ENCODE data around the gene CDR2L.
"Not testable (repeated sequence)": the region's sequence is repeated elsewhere in the genome, so short reads cannot be mapped to it uniquely, and the experiment has no call there.

Gene CDR2L

DNA sequence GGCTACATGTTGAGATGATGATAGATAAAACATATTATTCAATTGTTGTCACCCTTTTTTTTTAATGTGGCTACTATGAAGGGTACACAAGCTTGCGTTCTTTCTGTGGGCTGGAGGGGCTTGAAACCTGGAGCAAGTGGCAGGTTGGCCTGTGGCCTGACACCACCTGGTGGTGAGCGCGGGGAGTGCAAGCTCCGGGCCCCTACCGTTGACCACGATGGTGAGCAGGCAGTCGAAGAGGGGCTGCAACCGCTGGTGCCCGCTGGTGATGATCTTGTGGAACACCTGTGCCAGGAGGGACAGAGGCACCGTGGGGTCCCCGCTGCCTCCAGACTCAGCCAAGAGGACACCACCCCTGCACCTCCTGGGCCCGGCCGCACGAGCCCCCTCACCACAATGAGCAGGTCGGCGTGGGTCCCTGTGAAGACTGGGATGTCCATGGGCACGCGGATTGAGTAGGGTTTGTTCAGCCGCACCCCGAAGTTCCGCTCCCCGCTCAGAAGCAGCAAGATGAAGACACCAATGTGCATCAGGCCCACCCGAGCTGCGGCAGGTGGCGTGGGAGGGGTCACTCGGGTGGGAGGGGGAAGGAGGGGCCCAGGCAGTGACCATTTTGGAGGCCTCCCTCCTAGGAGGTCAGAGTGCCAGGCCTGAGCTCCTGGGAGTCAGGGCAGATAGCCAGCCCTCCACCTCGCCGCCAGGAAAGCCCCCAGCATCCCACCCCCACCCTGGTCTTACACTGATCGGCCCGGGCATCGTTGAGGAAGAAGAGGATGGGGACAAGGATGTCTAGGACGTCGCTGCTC is 29.3 kb upstream of the CDR2L start:
- FAIRE-seq, result peak; percentile 85

DNA sequence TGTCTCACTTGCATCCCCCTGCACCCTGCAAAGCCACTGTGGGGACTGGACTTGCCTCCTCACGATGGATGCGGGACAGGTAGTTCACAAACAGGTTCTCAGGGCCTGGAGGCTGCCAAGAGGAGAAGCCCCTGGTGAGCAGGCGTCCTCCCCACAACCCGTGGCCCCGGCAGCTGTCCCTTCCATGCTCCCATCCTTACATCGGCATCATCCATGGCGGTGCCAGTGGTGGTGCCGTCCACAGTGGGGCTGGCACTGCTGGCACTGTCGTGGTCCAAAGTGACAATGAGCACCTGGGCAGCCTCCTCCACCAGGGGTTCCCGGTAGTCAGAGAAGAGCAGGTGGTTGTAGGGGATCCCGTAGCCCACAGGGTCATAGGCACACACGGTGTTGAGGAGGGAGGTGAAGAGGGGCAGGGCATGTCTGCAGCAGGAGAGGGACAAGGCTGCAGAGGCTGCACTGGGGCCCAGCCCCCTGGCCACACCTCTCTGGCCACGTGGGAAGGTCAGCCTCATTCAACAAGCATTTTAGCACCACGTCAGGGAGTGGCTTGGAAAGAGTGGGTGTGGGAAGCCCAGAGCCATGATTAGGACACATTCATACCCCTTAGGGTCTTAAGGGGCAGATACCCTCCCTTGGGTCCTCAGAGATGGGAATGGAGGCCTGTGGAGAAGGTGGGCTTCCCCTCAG is 27.5 kb upstream of the CDR2L start:
- DNase-seq (ENCODE audit: insufficient read length, low spot score) (no peak), FAIRE-seq (no peak)

More for the DNA sequence above, 29.3 kb upstream of the CDR2L start:
- DNase-seq (ENCODE audit: insufficient read length, low spot score), result peak; percentile 92

DNA sequence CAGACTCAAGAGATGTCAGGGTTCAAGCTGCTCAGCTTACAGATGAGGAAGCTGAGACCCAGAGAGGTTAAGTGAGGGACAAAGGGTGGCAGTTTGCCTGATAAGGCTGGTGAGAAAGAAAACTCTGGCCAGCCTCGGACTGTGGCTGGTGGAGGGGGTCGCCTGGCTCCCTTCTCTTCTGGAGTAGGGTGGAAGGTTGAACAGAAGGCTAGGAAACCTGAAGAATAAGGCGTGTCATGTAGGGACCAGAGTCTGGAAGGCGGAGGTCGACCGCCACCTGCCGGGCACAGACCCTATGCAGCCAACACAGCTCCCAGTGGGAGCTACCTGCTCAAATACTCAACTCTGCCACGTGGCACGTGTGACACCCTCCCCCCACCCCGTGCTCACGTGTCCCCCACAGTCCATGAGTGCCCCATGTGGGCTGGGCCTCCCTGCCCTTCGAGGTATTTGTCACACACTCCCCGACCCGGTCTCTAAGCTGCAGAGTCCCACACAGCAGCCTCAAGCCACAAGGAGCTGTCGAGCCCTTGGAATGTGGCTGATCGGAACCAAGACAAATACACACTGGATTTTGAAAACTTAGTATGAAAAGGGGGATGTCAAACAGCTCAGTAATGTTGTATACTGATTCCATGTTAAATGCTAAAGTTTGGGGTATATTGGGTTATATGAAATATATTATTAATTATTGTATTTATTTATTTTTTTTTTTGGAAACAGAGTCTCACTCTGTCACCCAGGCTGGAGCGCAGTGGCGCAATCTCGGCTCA is 26.7 kb upstream of the CDR2L start:
- peak; percentile 67 for DNase-seq (ENCODE audit: insufficient read length, low spot score)
- peak; percentile 93 for FAIRE-seq

DNA sequence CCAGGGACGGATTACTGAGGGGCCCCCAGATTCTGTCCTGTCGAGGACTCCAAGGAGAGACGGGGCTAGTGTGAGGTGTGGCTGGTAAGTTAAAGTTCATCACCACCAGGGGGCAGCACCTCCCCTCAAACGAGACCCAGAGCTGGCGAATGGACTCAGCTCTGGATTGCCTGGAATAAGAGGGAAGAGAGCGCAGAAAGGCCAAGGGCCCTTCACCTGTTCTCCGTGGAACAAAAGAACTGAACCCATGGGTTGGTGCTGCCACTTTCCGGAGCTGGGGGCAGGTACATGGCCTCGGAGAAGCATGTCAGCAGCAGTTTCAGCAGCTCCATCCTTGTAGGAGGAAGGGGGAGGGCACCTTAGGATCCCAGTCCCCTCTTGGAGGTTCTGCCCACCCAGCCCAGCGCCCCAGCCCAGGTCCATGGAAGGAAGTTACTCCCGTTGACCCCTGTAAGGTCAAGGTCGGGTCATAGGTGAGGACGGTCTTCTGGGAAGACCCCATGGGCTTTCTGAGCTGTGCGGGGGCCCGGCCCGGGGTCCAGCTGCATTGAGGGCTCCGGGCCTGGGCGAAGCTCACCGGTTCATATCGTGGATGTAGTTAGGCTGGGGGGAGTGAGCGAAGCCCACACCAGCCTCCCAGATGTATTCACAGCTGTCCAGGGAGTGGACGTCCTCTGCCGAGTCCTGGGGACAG is 25.6 kb upstream of the CDR2L start:
- peak; percentile 78 for FAIRE-seq
- DNase-seq (ENCODE audit: insufficient read length, low spot score), result peak; percentile 98

DNA sequence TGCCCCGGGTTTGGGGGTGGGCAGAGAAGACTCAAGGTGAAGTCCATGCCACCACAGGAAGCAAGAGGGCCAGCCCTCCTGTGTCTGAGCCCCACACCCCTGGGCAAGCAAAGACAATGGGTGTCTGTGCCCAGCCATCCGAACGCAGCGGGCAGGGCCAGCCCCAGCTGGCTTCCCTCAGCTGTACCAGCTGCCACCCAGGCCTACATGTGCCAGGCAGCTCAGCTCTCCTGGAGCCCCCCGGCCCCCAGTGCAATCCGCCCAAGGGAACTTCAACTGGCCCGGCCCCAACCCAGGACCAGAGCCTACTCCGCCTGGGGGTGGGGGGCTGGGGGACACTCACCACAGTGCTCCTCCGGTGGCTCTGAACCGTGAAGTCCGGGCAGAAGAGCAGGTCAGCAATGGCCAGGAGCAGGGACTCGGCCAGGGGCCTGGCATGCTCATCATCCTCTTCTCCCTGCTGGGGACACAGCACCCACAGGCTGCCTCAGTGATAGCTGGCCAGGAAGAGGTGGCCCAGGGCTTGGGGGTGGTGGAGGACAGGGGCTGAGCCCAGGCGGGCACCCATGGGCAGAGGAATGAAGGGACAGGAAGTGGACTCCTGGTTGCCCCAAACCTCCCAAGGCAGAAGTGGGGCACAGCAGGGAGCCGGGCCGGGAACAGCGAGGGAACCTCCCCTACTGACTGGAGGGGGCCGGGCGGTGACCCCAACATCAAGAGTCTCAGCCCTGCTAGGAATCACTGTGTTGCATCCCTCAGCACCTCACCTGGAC is 24.6 kb upstream of the CDR2L start:
- DNase-seq (ENCODE audit: insufficient read length, low spot score), result no peak
- no peak for FAIRE-seq

DNA sequence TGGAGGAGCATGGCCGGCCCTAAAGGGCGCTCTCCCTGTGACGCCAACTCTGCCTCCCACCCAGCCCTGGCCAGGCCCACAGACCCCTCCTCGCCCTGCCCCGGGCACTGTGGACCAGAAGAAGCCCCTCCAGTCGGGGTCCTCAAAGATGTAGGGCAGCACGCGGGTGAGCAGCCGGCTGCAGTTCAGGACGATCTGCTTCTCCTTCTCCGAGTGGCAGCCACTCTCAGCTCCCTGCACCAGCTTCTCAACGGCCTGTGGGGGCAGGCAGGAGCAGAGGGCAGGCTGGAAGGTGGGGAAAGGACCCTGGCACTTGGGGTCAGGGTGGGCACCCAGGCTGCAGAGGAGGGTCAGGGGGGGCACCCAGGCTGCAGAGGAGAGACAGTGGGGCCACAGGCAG is 23.8 kb upstream of the CDR2L start:
- FAIRE-seq (no peak), DNase-seq (ENCODE audit: insufficient read length, low spot score) (no peak)

DNA sequence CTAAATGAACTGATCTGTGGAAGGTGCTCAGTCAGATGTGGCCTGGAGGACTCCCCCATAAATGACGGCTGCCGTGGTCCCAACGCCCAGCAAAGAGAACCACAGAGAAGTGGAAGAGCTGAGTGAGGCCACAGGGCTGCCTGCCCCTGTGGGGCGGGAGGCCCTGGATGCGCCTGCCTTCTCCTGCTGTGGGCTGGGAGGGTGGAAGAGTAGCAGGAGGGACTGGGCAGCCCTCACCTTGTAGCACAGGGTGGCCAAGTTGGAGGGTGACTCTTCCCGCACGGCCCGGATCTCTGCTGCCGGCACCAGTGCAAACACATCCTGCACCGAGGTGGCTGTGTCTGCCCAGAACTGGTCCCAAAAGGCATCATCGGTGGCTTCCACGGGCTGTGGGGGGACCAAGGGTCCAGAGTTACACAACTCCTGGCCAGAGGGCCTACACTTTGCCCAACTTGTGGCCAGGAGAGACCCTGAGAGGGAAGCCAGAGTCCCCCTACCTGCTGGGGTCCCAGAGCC is 23.1 kb upstream of the CDR2L start:
- FAIRE-seq (no peak), DNase-seq (ENCODE audit: insufficient read length, low spot score) (no peak)

DNA sequence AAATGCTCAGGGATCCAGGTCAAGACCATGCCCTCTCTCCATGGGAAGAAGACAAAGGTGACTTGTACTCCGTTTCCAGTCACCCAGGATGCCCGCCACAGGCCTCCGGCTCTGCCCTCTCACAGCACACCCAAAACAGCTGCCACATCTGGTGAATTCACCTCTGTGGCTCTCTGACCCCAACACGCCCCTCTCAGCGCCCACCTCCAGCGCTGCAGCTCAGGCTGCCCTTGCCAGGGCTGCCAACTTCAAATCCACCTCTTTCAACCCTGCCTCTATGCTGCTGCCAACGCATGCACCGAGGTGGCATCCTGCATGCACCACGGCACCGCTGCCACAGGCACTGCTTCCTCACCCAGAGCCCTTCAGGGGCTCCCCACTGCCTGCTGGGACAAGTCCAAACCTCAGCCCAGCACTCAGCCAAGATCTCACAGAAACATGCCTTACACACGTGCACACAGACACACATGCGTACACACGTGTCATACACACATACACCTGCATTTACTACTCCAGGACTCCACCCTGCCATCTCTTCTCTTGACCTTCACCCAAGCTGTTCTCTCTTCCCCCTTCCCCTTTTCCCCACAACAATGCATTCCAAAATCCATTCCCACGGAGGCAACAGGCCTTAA is 22.3 kb upstream of the CDR2L start:
- peak; percentile 57 for FAIRE-seq
- no peak for DNase-seq (ENCODE audit: insufficient read length, low spot score)

DNA sequence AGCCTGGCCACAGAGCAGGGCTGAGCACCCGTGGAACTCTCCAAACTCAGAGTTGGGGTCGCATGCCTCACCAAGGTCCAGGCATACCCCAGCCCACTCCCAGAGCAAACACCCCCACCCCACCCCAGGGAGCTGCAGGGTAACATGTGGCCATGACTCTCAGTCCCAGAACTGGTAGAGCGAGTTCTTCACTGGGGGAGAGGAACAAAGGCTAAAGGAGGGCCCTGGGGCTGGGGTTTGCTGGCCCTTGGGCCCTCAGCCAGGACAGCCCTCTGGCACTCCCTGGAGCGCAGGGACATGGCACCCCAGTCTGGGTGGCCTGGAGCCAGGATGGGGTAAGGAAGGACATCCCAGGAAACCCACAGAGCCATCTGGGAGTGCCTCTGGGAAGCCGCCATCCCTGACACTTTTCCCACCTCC is 19.1 kb upstream of the CDR2L start:
- DNase-seq (ENCODE audit: insufficient read length, low spot score) (no peak), FAIRE-seq (peak; percentile 38)

DNA sequence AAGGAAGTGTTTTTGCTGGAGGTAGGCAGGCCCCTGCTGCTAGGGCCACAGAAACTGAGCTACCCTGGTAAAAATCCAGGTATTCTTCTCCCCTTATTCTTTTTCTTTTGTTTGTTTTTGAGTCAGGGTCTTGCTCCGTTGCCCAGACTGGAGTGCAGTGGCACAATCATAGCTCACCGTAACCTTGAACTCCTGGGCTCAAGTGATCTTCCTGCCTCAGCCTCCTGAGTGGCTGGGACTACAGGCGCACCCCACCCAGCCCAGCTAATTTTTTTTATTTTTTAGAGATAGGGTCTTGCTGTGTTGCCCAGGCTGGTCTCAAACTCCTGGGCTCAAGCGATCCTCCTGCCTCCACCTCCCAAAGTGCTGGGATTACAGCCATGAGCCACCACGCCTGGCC is 17.9 kb upstream of the CDR2L start:
- not testable (repeated sequence) for DNase-seq (ENCODE audit: insufficient read length, low spot score); FAIRE-seq

DNA sequence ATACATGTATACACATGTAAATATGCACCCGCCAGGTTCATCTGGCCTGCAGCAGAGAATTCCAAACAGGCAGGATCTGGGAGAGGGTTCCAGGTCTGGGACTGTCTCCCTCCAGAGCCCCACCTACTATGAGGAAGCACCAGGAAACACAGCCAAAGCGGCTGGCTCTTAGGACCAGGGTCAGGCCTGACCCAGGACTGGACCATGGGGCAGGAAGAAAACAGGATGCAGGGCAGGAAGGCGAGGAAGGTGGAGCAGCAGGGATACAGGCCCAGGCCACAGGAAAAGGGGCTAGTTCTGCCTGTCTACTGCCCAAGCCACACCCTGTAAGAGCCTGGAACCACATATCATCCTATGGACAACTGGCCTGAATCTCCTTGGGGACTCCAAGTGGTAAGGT is 17.0 kb upstream of the CDR2L start:
- FAIRE-seq (no peak), DNase-seq (ENCODE audit: insufficient read length, low spot score) (no peak)

DNA sequence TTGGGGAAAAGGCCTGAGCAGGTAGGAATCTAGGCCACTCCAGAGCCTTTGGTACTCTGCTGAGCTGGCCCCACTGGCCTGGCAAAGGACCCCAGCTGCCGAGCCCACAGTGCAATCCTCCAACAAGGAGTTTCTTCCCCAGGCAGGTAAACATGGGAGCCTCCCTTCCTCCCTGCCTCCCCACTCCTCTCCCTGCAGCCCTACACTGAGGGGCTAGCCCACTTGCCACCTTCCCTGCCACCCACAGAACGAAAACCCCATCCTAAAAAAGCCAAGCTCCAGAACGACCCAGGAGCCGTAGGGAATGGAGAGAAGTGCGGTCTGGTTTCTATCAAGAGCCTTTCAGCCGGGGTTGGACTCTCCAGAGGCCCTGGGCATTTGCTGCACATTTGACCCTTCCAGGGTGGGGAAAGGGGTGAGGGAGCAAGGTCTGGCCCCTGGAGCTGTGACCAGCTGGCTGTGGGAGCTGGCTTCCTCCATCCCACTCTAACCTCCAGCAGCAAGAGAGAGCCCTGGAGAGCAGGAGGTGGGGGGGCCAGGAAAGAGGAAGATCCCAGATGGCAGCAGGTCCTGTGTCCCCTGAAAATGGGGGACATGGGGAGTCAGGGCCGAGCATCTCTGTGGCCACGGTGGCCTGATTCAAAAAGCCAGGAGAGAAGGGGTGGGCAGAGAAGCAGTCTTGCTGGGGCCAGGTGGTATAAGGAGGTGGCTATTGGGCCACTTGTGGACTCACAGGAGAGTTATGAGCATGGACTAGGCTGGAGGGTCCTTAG is 16.2 kb upstream of the CDR2L start:
- DNase-seq (ENCODE audit: insufficient read length, low spot score) (no peak), FAIRE-seq (peak; percentile 59)

DNA sequence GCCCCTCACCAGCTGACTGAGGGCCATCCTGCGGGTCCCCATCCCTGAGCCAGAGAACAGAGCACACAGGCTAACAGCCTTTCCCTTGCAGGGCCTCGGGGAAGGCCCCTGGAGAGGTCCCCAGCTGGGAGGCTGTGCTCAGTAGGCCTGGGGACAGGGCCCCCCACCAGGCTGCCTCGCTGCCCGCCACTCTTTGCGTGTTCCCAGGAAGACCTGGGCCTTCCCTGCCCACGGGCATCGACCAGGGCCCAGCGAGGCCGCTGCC is 15.7 kb upstream of the CDR2L start:
- FAIRE-seq, result no peak
- DNase-seq (ENCODE audit: insufficient read length, low spot score), result no peak

DNA sequence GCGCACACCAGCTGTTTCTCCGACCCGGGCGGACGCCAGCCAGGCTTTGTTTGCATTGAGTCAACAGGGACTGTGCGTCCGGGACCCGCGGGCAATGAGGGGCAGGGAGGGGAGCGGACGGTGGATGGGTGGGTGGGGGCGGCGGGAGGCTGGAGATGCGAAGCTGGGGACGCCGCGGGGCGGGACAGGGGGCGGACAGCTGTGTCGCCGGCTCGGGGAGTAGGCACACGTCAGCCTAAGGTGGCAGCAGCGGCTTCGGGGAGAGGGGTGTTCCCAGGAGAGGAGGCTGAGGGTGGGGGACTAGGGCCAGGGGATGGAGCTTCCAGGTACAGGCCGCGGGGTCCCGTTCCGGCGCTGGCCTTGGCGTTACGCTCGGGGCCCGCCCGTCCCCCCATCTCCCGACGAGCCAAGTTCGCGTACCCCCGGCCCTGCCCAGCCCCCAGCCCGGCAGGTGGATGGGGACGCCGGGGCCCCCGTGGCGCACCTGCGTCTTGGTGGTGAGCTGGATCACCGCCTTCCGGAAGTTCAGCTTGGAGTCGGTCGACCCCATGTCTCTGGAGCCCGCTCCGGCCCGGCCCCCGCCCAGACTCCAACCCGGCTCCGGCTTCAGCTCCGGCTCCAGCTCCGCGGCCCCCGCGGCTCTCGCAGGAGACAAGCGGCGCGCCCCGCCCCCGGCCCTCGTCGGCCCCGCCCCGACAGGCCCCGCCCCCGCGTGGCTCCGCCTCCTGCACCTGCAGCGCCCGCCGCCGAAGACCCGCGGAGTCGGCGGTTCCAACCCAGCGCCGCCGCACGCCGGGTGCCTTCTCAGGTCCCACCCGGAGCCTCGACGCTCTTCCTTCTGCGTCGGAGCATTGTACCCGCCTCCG is 15.1 kb upstream of the CDR2L start, which contains the start of gene HID1:
HID1 (minus strand) TSS at position 653 of the 866 bp plus-strand sequence; CDS start at position 550, 103 bp downstream.
- FAIRE-seq (peak; percentile 87), DNase-seq (ENCODE audit: insufficient read length, low spot score) (peak; percentile 73)

DNA sequence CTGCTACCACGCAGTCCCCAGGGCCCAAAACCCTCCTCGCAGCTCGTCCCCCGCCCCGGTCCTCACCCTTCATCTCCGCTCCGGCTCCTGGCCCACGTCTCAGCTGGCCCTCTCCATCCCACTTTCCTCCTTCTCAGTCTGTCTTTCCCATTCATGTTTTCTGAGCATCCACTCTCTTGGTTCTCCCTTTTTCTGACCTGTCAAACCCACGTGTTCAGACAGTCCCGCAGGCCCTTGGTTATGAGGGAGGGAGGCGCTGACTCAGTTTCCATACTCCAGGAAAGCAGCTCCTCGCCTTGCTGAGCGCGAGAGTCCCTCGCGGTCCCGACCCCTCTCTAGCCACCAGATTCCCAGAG is 14.5 kb upstream of the CDR2L start:
- FAIRE-seq (no peak), DNase-seq (ENCODE audit: insufficient read length, low spot score) (no peak)

DNA sequence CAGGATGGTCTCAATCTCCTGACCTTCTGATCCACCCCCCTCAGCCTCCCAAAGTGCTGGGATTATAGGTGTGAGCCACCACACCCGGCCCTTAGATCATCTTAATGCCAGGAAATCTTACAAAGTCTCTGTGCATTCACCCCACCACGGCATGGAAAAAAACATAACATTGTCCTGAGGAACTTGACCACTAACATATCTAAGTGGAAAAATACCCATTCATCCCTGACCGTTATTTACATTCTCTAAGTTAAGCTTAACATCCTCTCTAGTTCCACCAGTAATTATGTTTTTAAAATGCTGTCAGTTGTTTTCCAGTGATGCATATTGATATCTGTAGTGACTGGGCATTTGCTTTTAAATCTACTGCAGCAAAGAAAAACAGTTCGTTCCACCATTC is 11.5 kb upstream of the CDR2L start:
- FAIRE-seq, result no peak

DNA sequence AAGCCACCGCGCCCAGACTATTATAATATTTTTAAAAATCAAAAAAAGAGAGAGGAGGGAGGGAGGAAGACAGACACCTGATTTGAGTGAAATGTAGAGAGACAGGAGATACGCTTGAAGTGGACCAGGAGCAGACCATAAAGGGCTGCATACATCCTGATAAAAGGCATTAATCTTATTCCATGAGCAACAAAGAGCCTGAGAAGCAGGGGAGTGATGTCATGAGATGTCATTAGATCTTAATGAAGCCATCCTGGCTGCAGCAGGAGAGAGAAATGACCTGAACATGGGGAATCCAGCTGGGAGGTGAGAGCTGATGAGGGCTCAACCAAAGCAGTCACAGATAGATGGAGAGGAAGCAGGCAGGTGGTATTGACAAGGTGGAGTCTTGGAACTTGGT is 9.6 kb upstream of the CDR2L start:
- FAIRE-seq (no peak), DNase-seq (ENCODE audit: insufficient read length, low spot score) (no peak)

More for the DNA sequence above, 11.5 kb upstream of the CDR2L start:
- no peak for DNase-seq (ENCODE audit: insufficient read length, low spot score)

DNA sequence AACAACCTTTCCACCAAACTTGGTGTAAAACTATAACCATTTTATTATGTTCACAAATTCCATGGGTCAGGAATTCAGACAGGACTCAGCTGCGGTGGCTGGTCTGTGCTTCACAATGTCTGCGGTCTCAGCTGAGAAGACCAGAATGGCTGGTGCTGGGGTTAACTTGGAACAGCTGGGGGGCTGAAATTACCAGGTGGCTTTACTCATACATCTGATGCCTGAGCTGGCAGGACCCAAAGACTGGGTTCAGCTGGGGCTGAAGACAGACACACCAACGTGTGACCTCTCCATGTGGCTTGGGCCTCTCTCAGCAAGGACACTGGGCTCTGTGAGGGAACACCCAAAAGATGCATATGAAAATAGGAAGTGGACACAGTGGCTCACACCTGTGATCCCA is 9.2 kb upstream of the CDR2L start:
- no peak for FAIRE-seq
- no peak for DNase-seq (ENCODE audit: insufficient read length, low spot score)
